ENCODE measurements around the gene OSCP1.

OSCP1 gene

DNA sequence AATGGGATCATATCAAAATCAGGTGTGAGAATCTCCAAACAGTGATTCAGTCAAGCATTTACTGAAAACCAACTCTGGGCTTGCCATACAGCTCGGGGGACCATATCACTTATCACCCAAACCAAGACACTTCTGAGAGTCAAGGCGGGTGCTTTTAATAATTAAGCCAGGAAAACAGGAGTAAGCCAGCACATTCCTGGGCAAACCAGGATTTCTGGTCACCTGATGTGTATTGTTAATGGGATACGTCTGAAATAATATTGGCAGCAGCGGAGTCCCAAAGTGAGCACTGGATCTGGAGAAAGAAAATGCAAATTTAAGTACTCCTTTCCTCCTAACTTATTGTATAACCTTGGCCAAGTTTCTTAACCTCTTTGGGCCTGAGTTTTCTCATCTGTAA is 17.6 kb downstream of the OSCP1 start:
- Histone ChIP-seq H3K27ac (ENCODE audit: low read depth, low read length, poor library complexity, severe bottlenecking) (no peak overlapping the region), H3K9me3 (ENCODE audit: low read length) (no peaks in the 10 kb centered on the region), H3K4me2 (ENCODE audit: low read length) (no peak overlapping the region), H3K9ac (ENCODE audit: low read length) (no peak overlapping the region), H4K20me1 (ENCODE audit: insufficient read depth, low read length) (no peaks in the 10 kb centered on the region), H3K36me3 (ENCODE audit: insufficient read depth, low read length) (no peaks in the 10 kb centered on the region), H3K4me1 (ENCODE audit: insufficient read depth, low read length, severe bottlenecking) (no peaks in the 10 kb centered on the region), H2AFZ (ENCODE audit: low read length) (no peak overlapping the region), H3F3A (ENCODE audit: insufficient read depth, low read length) (no peaks in the 10 kb centered on the region), H3K9me2 (ENCODE audit: low read depth, low read length) (no peaks in the 10 kb centered on the region), H3K4me3 (ENCODE audit: low read depth, low read length, poor library complexity, severe bottlenecking) (no peak overlapping the region), H3K27me3 (ENCODE audit: insufficient read depth, low read length) (no peaks in the 10 kb centered on the region), H3K79me2 (ENCODE audit: insufficient read depth, low read length) (no peaks in the 10 kb centered on the region)
- TF ChIP-seq EZH2 (IDR thresholded peaks at IDR 0.05; ENCODE audit: borderline replicate concordance, low read length) (no peak), CTCF (IDR thresholded peaks at IDR 0.05; ENCODE audit: low read length) (no peak)

DNA sequence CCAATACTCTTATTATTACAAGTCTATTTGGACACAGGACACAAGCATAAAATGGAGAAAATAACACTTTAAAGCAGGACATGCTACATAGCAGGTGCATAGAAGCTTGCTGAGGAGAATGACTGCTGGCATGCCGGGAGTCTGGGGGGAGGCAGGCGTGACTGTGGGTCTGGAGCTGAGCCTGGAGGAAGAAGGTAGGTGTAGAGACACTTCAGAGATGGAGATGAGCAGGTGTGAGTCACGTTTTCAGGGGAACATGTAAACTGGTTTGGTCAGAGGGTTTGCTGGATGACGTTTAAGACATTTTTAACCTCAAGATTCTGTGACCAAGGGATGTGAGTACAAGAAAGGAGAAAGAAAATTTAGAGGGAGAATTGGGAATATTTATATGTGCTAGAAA is 24.5 kb downstream of the OSCP1 start:
- Histone ChIP-seq H3K9ac (ENCODE audit: low read length) (no peak overlapping the region), H3K36me3 (ENCODE audit: insufficient read depth, low read length) (no peaks in the 10 kb centered on the region), H3K27ac (ENCODE audit: low read depth, low read length, poor library complexity, severe bottlenecking) (no peak overlapping the region), H3K79me2 (ENCODE audit: insufficient read depth, low read length) (no peaks in the 10 kb centered on the region), H3K4me2 (ENCODE audit: low read length) (no peak overlapping the region), H3K4me1 (ENCODE audit: insufficient read depth, low read length, severe bottlenecking) (no peaks in the 10 kb centered on the region), H2AFZ (ENCODE audit: low read length) (no peak overlapping the region), H3K9me2 (ENCODE audit: low read depth, low read length) (no peaks in the 10 kb centered on the region), H3K4me3 (ENCODE audit: low read depth, low read length, poor library complexity, severe bottlenecking) (no peak overlapping the region), H4K20me1 (ENCODE audit: insufficient read depth, low read length) (no peaks in the 10 kb centered on the region), H3F3A (ENCODE audit: insufficient read depth, low read length) (no peaks in the 10 kb centered on the region), H3K27me3 (ENCODE audit: insufficient read depth, low read length) (0 out of 2 replicates have a peak, but pooled peaks cover 5% of the 10 kb centered on the region), H3K9me3 (ENCODE audit: low read length) (no peaks in the 10 kb centered on the region)
- TF ChIP-seq EZH2 (IDR thresholded peaks at IDR 0.05; ENCODE audit: borderline replicate concordance, low read length) (no peak), CTCF (IDR thresholded peaks at IDR 0.05; ENCODE audit: low read length) (no peak)

DNA sequence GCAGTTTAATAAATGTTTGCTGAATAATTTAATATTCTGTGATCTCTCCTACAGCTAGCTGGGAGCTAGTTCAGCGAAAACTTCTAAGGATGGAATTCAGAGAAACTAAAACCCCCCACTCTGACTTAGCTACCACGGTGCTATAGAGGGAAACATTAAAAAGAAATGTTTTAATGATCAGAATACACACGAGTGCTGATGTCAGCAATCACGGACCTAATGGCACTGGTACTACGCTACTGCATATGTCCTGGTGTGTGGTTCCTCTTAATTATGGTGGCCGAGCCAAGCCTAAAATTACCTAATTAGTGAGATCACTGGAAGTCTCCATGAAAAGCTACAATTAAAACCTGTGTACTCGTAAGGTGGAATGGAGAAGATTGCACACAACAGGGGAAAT is 28.6 kb downstream of the OSCP1 start:
- H4K20me1 ChIP-seq (ENCODE audit: insufficient read depth, low read length): no peaks in the 10 kb centered on the region
- H2AFZ ChIP-seq (ENCODE audit: low read length): no peak overlapping the region
- no peaks in the 10 kb centered on the region for H3K79me2 ChIP-seq (ENCODE audit: insufficient read depth, low read length)
- TF ChIP-seq CTCF (IDR thresholded peaks at IDR 0.05; ENCODE audit: low read length) (no peak), EZH2 (IDR thresholded peaks at IDR 0.05; ENCODE audit: borderline replicate concordance, low read length) (no peak)
- 0 out of 2 replicates have a peak, but pooled peaks cover 5% of the 10 kb centered on the region for H3K27me3 ChIP-seq (ENCODE audit: insufficient read depth, low read length)
- no peak overlapping the region for H3K27ac ChIP-seq (ENCODE audit: low read depth, low read length, poor library complexity, severe bottlenecking)
- H3K9me2 ChIP-seq (ENCODE audit: low read depth, low read length): no peaks in the 10 kb centered on the region
- H3K4me1 ChIP-seq (ENCODE audit: insufficient read depth, low read length, severe bottlenecking): peaks cover 21% of the 10 kb centered on the region
- H3K9me3 ChIP-seq (ENCODE audit: low read length): no peaks in the 10 kb centered on the region
- H3K4me3 ChIP-seq (ENCODE audit: low read depth, low read length, poor library complexity, severe bottlenecking): no peak overlapping the region
- no peak overlapping the region for H3K4me2 ChIP-seq (ENCODE audit: low read length)
- H3K36me3 ChIP-seq (ENCODE audit: insufficient read depth, low read length): no peaks in the 10 kb centered on the region
- H3K9ac ChIP-seq (ENCODE audit: low read length): no peak overlapping the region
- H3F3A ChIP-seq (ENCODE audit: insufficient read depth, low read length): no peaks in the 10 kb centered on the region
